ENCODE measurements around the gene USP6NL.

Gene USP6NL

DNA sequence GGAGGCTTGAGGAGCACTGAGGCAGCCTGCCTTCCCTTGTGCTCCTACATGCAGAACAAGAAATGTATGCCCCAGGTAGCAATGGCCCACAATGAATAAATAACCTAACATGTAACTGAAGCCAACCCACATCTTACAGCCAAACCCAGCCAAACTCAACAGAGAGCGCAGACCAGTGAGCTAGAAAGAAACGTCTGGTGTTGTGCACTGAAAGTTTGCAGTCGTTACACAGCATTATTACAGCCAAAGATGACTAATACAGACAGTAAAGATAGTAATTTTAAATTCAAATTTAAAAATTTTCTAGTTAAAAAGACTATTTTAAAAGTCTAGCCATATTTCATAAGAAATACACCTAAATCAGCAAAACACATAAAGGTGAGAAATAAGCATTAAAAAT lies 11.2 kb downstream of the USP6NL start:
- H3K27ac ChIP-seq (ENCODE audit: low read length): no peak overlapping the region
- H3K9ac ChIP-seq (ENCODE audit: low read length): no peak overlapping the region
- H3K36me3 ChIP-seq (replicated peaks; ENCODE audit: low read depth, low read length): no peaks in the 10 kb centered on the region
- H3K79me2 ChIP-seq (ENCODE audit: low read length): peaks cover 54% of the 10 kb centered on the region
- H3K4me2 ChIP-seq (ENCODE audit: low read length): no peak overlapping the region
- H3K4me1 ChIP-seq (ENCODE audit: low read length): peaks cover 40% of the 10 kb centered on the region
- no peak overlapping the region for H2AFZ ChIP-seq (ENCODE audit: low read depth, low read length)
- H3K27me3 ChIP-seq (ENCODE audit: low read depth, low read length): no peaks in the 10 kb centered on the region
- TF ChIP-seq, protein P1, sequence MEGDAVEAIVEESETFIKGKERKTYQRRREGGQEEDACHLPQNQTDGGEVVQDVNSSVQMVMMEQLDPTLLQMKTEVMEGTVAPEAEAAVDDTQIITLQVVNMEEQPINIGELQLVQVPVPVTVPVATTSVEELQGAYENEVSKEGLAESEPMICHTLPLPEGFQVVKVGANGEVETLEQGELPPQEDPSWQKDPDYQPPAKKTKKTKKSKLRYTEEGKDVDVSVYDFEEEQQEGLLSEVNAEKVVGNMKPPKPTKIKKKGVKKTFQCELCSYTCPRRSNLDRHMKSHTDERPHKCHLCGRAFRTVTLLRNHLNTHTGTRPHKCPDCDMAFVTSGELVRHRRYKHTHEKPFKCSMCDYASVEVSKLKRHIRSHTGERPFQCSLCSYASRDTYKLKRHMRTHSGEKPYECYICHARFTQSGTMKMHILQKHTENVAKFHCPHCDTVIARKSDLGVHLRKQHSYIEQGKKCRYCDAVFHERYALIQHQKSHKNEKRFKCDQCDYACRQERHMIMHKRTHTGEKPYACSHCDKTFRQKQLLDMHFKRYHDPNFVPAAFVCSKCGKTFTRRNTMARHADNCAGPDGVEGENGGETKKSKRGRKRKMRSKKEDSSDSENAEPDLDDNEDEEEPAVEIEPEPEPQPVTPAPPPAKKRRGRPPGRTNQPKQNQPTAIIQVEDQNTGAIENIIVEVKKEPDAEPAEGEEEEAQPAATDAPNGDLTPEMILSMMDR (IDR thresholded peaks at IDR 0.05; ENCODE audit: low read depth, low read length): no peak
- no peak for TF ChIP-seq EZH2phosphoT487 (IDR thresholded peaks at IDR 0.05; ENCODE audit: low read depth)
- peaks cover 22% of the 10 kb centered on the region for H4K20me1 ChIP-seq (ENCODE audit: insufficient read depth, low read length)
- no peaks in the 10 kb centered on the region for H3K9me3 ChIP-seq (ENCODE audit: insufficient read depth, low read length)
- H3K4me3 ChIP-seq (ENCODE audit: low read length): no peak overlapping the region

- Histone ChIP-seq H3K79me2 (ENCODE audit: low read length) (peaks cover 43% of the 10 kb centered on the region), H3K27ac (ENCODE audit: low read length) (no peak overlapping the region), H3K4me3 (ENCODE audit: low read length) (no peak overlapping the region), H3K9ac (ENCODE audit: low read length) (no peak overlapping the region), H3K36me3 (replicated peaks; ENCODE audit: low read depth, low read length) (no peaks in the 10 kb centered on the region), H4K20me1 (ENCODE audit: insufficient read depth, low read length) (peaks cover 16% of the 10 kb centered on the region), H2AFZ (ENCODE audit: low read depth, low read length) (no peak overlapping the region), H3K27me3 (ENCODE audit: low read depth, low read length) (no peaks in the 10 kb centered on the region), H3K9me3 (ENCODE audit: insufficient read depth, low read length) (no peaks in the 10 kb centered on the region), H3K4me2 (ENCODE audit: low read length) (no peak overlapping the region), H3K4me1 (ENCODE audit: low read length) (peaks cover 32% of the 10 kb centered on the region)
- TF ChIP-seq EZH2phosphoT487 (IDR thresholded peaks at IDR 0.05; ENCODE audit: low read depth): no peak
Observed at GRCh38 chr10:11598712-11599397, 12.6 kb downstream of the USP6NL start.

GRCh38 chr10:11597470-11597869 lies 14.0 kb downstream of the USP6NL start:
- Histone ChIP-seq H3K79me2 (ENCODE audit: low read length) (peaks cover 29% of the 10 kb centered on the region), H3K9ac (ENCODE audit: low read length) (no peak overlapping the region), H3K27me3 (ENCODE audit: low read depth, low read length) (no peaks in the 10 kb centered on the region), H4K20me1 (ENCODE audit: insufficient read depth, low read length) (peaks cover 2% of the 10 kb centered on the region; the same call in 1 of the 2 replicates), H3K9me3 (ENCODE audit: insufficient read depth, low read length) (no peaks in the 10 kb centered on the region), H2AFZ (ENCODE audit: low read depth, low read length) (no peak overlapping the region), H3K4me2 (ENCODE audit: low read length) (no peak overlapping the region), H3K4me3 (ENCODE audit: low read length) (no peak overlapping the region), H3K27ac (ENCODE audit: low read length) (no peak overlapping the region), H3K4me1 (ENCODE audit: low read length) (peaks cover 18% of the 10 kb centered on the region), H3K36me3 (replicated peaks; ENCODE audit: low read depth, low read length) (no peaks in the 10 kb centered on the region)
- TF ChIP-seq, protein P1 (IDR thresholded peaks at IDR 0.05; ENCODE audit: low read depth, low read length): no peak
- no peak for TF ChIP-seq EZH2phosphoT487 (IDR thresholded peaks at IDR 0.05; ENCODE audit: low read depth)

DNA sequence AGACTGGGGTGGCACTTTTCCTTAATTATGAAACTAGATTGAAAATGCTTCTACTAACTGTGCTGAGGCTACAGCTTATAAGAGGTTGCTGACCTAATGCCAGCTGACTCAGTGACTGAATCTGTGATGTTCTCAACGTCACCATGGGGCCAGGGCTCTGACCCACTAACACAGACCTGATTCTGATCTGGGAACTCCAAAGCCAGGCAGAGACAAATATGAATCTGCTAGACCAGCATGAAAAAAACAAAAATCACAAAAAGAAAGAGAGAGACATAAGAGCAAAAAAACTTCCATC lies 16.1 kb downstream of the USP6NL start:
- Histone ChIP-seq H4K20me1 (ENCODE audit: insufficient read depth, low read length) (no peaks in the 10 kb centered on the region), H3K4me2 (ENCODE audit: low read length) (no peak overlapping the region), H3K4me1 (ENCODE audit: low read length) (peaks cover 8% of the 10 kb centered on the region), H3K27ac (ENCODE audit: low read length) (no peak overlapping the region), H3K36me3 (replicated peaks; ENCODE audit: low read depth, low read length) (no peaks in the 10 kb centered on the region), H2AFZ (ENCODE audit: low read depth, low read length) (no peak overlapping the region), H3K79me2 (ENCODE audit: low read length) (peaks cover 16% of the 10 kb centered on the region), H3K9me3 (ENCODE audit: insufficient read depth, low read length) (no peaks in the 10 kb centered on the region), H3K4me3 (ENCODE audit: low read length) (no peak overlapping the region), H3K27me3 (ENCODE audit: low read depth, low read length) (no peaks in the 10 kb centered on the region), H3K9ac (ENCODE audit: low read length) (no peak overlapping the region)
- TF ChIP-seq, protein P1 (IDR thresholded peaks at IDR 0.05; ENCODE audit: low read depth, low read length): no peak
- TF ChIP-seq EZH2phosphoT487 (IDR thresholded peaks at IDR 0.05; ENCODE audit: low read depth): no peak
